ENCODE data around the gene CUL1. TPM values are rescaled to one million over a fixed set of nuclear protein-coding genes. Genes with fewer than 3 reads are reported as not detected.

CUL1 gene
- total RNA-seq, 6 donors from 2014 or later, result 29.0 to 65.0 (median 45.9) TPM

- H3K9me3 ChIP-seq, result no peaks in the 10 kb centered on the region
Observed at GRCh38 chr7:148754912-148755311, 56.2 kb downstream of the CUL1 start.

GRCh38 chr7:148761499-148762278 is 63.0 kb downstream of the CUL1 start:
- no peak overlapping the region for H3K27ac ChIP-seq
- no peak for DNase-seq
- ATAC-seq (ENCODE audit: low FRiP score in 2 of 2), result no peak
- TF ChIP-seq POLR2A (IDR thresholded peaks at IDR 0.05), result no peak
- no peak for TF ChIP-seq CTCF (IDR thresholded peaks at IDR 0.05)
- TF ChIP-seq EP300 (IDR thresholded peaks at IDR 0.05), result no peak
- TF ChIP-seq POLR2AphosphoS5 (IDR thresholded peaks at IDR 0.05), result no peak
- no peaks in the 10 kb centered on the region for H3K27me3 ChIP-seq
- no peaks in the 10 kb centered on the region for H3K9me3 ChIP-seq
- peaks cover 15 to 72% (median 29%) of the 10 kb centered on the region in 4 donors for H3K36me3 ChIP-seq
- H3K4me3 ChIP-seq, result no peak overlapping the region
- H3K4me1 ChIP-seq, result no peaks in the 10 kb centered on the region
- WGBS, 2 donors, result 94 to 99% methylated on average over 10 to 12 of the region's 12 CpGs

More at GRCh38 chr7:148754912-148755311, 56.2 kb downstream of the CUL1 start:
- H3K36me3 ChIP-seq, result peaks cover 7 to 49% (median 18%) of the 10 kb centered on the region in 4 donors
- H3K4me3 ChIP-seq, result no peak overlapping the region
- no peaks in the 10 kb centered on the region for H3K4me1 ChIP-seq
- no peak overlapping the region for H3K27ac ChIP-seq
- WGBS, 2 donors, result 78 to 81% methylated on average over 6 of the region's 6 CpGs
- ATAC-seq (ENCODE audit: low FRiP score in 2 of 2) (no peak), DNase-seq (no peak)
- H3K27me3 ChIP-seq, result no peaks in the 10 kb centered on the region
- TF ChIP-seq CTCF (IDR thresholded peaks at IDR 0.05), result no peak
- no peak for TF ChIP-seq POLR2A (IDR thresholded peaks at IDR 0.05)
- no peak for TF ChIP-seq EP300 (IDR thresholded peaks at IDR 0.05)
- no peak for TF ChIP-seq POLR2AphosphoS5 (IDR thresholded peaks at IDR 0.05)

- Histone ChIP-seq H3K9me3 (no peaks in the 10 kb centered on the region), H3K27ac (no peak overlapping the region), H3K27me3 (no peaks in the 10 kb centered on the region), H3K4me1 (no peaks in the 10 kb centered on the region), H3K4me3 (no peak overlapping the region), H3K36me3 (peaks cover 9 to 76% (median 24%) of the 10 kb centered on the region in 4 donors)
- no peak for ATAC-seq (ENCODE audit: low FRiP score in 2 of 2)
- TF ChIP-seq POLR2AphosphoS5 (IDR thresholded peaks at IDR 0.05) (no peak), CTCF (IDR thresholded peaks at IDR 0.05) (no peak), POLR2A (IDR thresholded peaks at IDR 0.05) (no peak), EP300 (IDR thresholded peaks at IDR 0.05) (no peak)
- no peak for DNase-seq
Observed at GRCh38 chr7:148763622-148764021, 64.9 kb downstream of the CUL1 start.

- ATAC-seq (ENCODE audit: low FRiP score in 2 of 2), result no peak
- 79 to 84% methylated on average over 6 of the region's 6 CpGs for WGBS, 2 donors
Observed at GRCh38 chr7:148770004-148770403, 71.3 kb downstream of the CUL1 start.

More at GRCh38 chr7:148770004-148770403, 71.3 kb downstream of the CUL1 start:
- Histone ChIP-seq H3K4me1 (no peaks in the 10 kb centered on the region), H3K27me3 (no peaks in the 10 kb centered on the region), H3K4me3 (no peak overlapping the region), H3K9me3 (no peaks in the 10 kb centered on the region), H3K36me3 (peaks cover 5 to 91% (median 29%) of the 10 kb centered on the region in 4 donors), H3K27ac (no peak overlapping the region)
- DNase-seq, result no peak
- TF ChIP-seq POLR2AphosphoS5 (IDR thresholded peaks at IDR 0.05) (no peak), CTCF (IDR thresholded peaks at IDR 0.05) (no peak), POLR2A (IDR thresholded peaks at IDR 0.05) (no peak), EP300 (IDR thresholded peaks at IDR 0.05) (no peak)

Data from upper lobe of left lung (tissue), 6 donors.